HepG2 (cell line): Measurements from ENCODE around the gene HES7. TPM values are rescaled to one million over a fixed set of nuclear protein-coding genes. Genes with fewer than 3 reads are reported as not detected.

Source experiments
- ATAD3A ChIP-seq: sonication (generic); formaldehyde crosslinking; IDR thresholded peaks from 2 replicates; pipeline ENCODE4 v1.4.0; 2020; ENCODE audit warnings: missing genetic modification reagents
- CEBPB ChIP-seq: IDR thresholded peaks from 2 replicates; pipeline ENCODE4 v1.6.1; 2011; ENCODE audit warnings: low read depth, low read length, improper control_type of control experiment, borderline replicate concordance
- CREM ChIP-seq, 2 experiments: sonication (generic) in 1 of 2; formaldehyde crosslinking in 1 of 2; IDR thresholded peaks; 2 replicates each; pipeline versions ENCODE4 v1.4.0 to v1.6.1; 2016 to 2020; ENCODE audit warnings: antibody characterized with exemption in 1 of 2, mild to moderate bottlenecking in 1 of 2, missing genetic modification reagents in 1 of 2
- HDAC1 ChIP-seq: sonication (generic); formaldehyde crosslinking; IDR thresholded peaks from 2 replicates; pipeline ENCODE4 v1.5.1; 2020; ENCODE audit warnings: mild to moderate bottlenecking, missing genetic modification reagents
- SALL1 ChIP-seq: sonication (generic); formaldehyde crosslinking; IDR thresholded peaks from 2 replicates; pipeline ENCODE4 v1.8.0; 2022; ENCODE audit warnings: mild to moderate bottlenecking, missing genetic modification reagents
- SAP130 ChIP-seq: IDR thresholded peaks from 2 replicates; pipeline ENCODE4 v1.6.1; 2016; ENCODE audit warnings: low read depth
- TAF1 ChIP-seq: sonication (generic); formaldehyde crosslinking; IDR thresholded peaks from 2 replicates; pipeline ENCODE4 v1.4.0; 2020; ENCODE audit warnings: missing genetic modification reagents
- TEAD3 ChIP-seq: optimal IDR thresholded peaks from 2 replicates; pipeline ENCODE3; 2016; ENCODE audit warnings: borderline replicate concordance
- ZNF350 ChIP-seq: sonication (generic); formaldehyde crosslinking; IDR thresholded peaks from 2 replicates; pipeline ENCODE4 v1.4.0; 2020; ENCODE audit warnings: mild to moderate bottlenecking, low read depth, missing genetic modification reagents, borderline replicate concordance
- ZNF441 ChIP-seq: sonication (generic); formaldehyde crosslinking; IDR thresholded peaks from 2 replicates; pipeline ENCODE4 v1.7.0; 2021; ENCODE audit warnings: missing genetic modification reagents, borderline replicate concordance
- ZNF556 ChIP-seq: sonication (generic); formaldehyde crosslinking; IDR thresholded peaks from 2 replicates; pipeline ENCODE4 v1.4.0; 2020; ENCODE audit warnings: mild to moderate bottlenecking, missing genetic modification reagents, borderline replicate concordance
- ZNF780A ChIP-seq: sonication (generic); formaldehyde crosslinking; IDR thresholded peaks from 2 replicates; pipeline ENCODE4 v1.8.0; 2022; ENCODE audit warnings: mild to moderate bottlenecking, missing genetic modification reagents, moderate library complexity
- polyA plus RNA-seq, 8 experiments: library from polyadenylated mRNA; depleted of rRNA in 3 of 8; stranded (reverse) in 7 of 8; unstranded in 1 of 8; fragments of >200 nt; fragmentation: Illumina TruSeq in 4 of 8; extraction: Trizol in 4 of 8; gene quantifications; 2 replicates each; pipeline versions ENCODE4 v1.2.1 to v1.2.3, GENCODE V29; 2011 to 2016; ENCODE audit warnings: low read depth in 4 of 8, missing spikeins in 1 of 8, mixed read lengths in 1 of 8; ENCODE audit not compliant: insufficient read depth in 1 of 8
- total RNA-seq, 5 experiments: library from RNA; depleted of rRNA; stranded (reverse); fragments of >200 nt; fragmentation: Illumina TruSeq; extraction: Trizol; gene quantifications; 2 replicates each; pipeline ENCODE4 v1.2.3, GENCODE V29; 2016; ENCODE audit warnings: low read depth in 1 of 5
- TF ChIP-seq, protein P1 (sequence below): IDR thresholded peaks from 2 replicates; pipeline ENCODE4 v1.6.1; 2016; ENCODE audit warnings: mild to moderate bottlenecking
- TF ChIP-seq, protein P2 (sequence below): IDR thresholded peaks from 2 replicates; pipeline ENCODE4 v1.6.1; 2016; ENCODE audit warnings: missing genetic modification reagents, missing compliant biosample characterization
- TF ChIP-seq, protein P3 (sequence below): IDR thresholded peaks from 2 replicates; pipeline ENCODE4 v1.6.1; 2016; ENCODE audit warnings: missing compliant biosample characterization, missing genetic modification reagents, borderline replicate concordance
- TF ChIP-seq, protein P4 (sequence below): sonication (generic); formaldehyde crosslinking; conservative IDR thresholded peaks from 2 replicates; pipeline ENCODE4 v1.4.0; 2020; ENCODE audit warnings: missing genetic modification reagents
- TF ChIP-seq, protein P5 (sequence below): sonication (generic); formaldehyde crosslinking; IDR thresholded peaks from 2 replicates; pipeline ENCODE4 v1.5.0; 2020; ENCODE audit warnings: mild to moderate bottlenecking, missing genetic modification reagents, borderline replicate concordance

The HES7 gene
- total and polyA plus RNA-seq, 2 of the 13 experiments (the other 11 are each of a cell fraction or from before 2014, with no cell fraction given): not detected

DNA sequence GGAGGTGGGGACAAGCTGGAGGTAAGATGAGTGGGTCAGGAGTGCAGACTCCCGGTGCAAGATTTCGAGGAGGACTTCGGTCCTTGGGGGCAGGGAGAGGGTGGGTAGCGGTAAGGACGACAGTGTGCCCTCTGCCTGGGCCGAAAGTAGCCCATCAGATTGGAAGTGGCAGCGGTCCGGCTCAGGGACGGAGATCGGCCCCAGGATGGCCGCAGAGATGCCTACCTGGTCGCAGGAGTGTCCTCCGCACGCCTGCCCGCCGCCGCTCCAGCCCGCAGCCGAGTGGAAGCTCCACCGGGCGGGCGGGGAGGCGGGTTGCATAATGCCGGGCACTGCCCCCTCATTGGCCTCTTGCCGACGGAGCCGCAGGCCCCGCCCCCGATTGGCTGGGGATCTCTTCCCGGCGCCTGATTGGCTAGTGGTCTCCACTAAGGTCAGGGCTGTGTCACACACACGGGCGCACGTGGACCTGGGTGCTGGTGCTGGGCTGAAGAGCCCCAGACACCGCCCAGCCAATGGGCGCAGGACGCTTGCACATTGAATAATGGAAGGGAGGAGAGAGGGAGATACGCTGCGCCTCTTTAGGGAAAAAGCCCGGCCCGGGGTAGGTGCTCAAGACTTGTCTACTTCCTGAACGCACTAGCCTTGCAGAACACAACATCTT lies 28.3 kb upstream of the HES7 start, which contains the start of gene PER1 (continued):
- TF ChIP-seq, protein P1, sequence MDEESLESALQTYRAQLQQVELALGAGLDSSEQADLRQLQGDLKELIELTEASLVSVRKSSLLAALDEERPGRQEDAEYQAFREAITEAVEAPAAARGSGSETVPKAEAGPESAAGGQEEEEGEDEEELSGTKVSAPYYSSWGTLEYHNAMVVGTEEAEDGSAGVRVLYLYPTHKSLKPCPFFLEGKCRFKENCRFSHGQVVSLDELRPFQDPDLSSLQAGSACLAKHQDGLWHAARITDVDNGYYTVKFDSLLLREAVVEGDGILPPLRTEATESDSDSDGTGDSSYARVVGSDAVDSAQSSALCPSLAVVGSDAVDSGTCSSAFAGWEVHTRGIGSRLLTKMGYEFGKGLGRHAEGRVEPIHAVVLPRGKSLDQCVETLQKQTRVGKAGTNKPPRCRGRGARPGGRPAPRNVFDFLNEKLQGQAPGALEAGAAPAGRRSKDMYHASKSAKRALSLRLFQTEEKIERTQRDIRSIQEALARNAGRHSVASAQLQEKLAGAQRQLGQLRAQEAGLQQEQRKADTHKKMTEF (CRISPR knock-in tag): peak; percentile 69; the same call in 1 of the 2 replicates
- TF ChIP-seq ZNF350 (CRISPR knock-in tag) (no peak), ZNF780A (CRISPR knock-in tag) (no peak), TEAD3 (CRISPR knock-in tag) (no peak), SALL1 (CRISPR knock-in tag) (peak; percentile 70), SAP130 (peak; percentile 78), ATAD3A (CRISPR knock-in tag) (no peak), TAF1 (CRISPR knock-in tag) (peak; percentile 74), ZNF441 (0 out of 2 replicates have a peak, but pooled peaks have one; percentile 38), CEBPB (peak; percentile 87), ZNF556 (0 out of 2 replicates have a peak, but pooled peaks have one; percentile 46), HDAC1 (CRISPR knock-in tag) (peak; percentile 59; the same call in 1 of the 2 replicates), CREM (IDR thresholded peaks at IDR 0.05) (peak; percentile 29; the same call in 1 of the 2 replicates), CREM (CRISPR knock-in tag; IDR thresholded peaks at IDR 0.05) (no peak)
- TF ChIP-seq, protein P2, sequence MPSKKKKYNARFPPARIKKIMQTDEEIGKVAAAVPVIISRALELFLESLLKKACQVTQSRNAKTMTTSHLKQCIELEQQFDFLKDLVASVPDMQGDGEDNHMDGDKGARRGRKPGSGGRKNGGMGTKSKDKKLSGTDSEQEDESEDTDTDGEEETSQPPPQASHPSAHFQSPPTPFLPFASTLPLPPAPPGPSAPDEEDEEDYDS (CRISPR knock-in tag): peak; percentile 57; the same call in 1 of the 2 replicates
- TF ChIP-seq, protein P3, sequence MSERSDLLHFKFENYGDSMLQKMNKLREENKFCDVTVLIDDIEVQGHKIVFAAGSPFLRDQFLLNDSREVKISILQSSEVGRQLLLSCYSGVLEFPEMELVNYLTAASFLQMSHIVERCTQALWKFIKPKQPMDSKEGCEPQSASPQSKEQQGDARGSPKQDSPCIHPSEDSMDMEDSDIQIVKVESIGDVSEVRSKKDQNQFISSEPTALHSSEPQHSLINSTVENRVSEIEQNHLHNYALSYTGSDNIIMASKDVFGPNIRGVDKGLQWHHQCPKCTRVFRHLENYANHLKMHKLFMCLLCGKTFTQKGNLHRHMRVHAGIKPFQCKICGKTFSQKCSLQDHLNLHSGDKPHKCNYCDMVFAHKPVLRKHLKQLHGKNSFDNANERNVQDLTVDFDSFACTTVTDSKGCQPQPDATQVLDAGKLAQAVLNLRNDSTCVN (CRISPR knock-in tag): no peak; the same call in 1 of the 2 replicates
- TF ChIP-seq, protein P4, sequence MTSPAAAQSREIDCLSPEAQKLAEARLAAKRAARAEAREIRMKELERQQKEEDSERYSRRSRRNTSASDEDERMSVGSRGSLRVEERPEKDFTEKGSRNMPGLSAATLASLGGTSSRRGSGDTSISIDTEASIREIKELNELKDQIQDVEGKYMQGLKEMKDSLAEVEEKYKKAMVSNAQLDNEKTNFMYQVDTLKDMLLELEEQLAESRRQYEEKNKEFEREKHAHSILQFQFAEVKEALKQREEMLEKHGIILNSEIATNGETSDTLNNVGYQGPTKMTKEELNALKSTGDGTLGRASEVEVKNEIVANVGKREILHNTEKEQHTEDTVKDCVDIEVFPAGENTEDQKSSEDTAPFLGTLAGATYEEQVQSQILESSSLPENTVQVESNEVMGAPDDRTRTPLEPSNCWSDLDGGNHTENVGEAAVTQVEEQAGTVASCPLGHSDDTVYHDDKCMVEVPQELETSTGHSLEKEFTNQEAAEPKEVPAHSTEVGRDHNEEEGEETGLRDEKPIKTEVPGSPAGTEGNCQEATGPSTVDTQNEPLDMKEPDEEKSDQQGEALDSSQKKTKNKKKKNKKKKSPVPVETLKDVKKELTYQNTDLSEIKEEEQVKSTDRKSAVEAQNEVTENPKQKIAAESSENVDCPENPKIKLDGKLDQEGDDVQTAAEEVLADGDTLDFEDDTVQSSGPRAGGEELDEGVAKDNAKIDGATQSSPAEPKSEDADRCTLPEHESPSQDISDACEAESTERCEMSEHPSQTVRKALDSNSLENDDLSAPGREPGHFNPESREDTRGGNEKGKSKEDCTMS (CRISPR knock-in tag): no peak
- TF ChIP-seq, protein P5, sequence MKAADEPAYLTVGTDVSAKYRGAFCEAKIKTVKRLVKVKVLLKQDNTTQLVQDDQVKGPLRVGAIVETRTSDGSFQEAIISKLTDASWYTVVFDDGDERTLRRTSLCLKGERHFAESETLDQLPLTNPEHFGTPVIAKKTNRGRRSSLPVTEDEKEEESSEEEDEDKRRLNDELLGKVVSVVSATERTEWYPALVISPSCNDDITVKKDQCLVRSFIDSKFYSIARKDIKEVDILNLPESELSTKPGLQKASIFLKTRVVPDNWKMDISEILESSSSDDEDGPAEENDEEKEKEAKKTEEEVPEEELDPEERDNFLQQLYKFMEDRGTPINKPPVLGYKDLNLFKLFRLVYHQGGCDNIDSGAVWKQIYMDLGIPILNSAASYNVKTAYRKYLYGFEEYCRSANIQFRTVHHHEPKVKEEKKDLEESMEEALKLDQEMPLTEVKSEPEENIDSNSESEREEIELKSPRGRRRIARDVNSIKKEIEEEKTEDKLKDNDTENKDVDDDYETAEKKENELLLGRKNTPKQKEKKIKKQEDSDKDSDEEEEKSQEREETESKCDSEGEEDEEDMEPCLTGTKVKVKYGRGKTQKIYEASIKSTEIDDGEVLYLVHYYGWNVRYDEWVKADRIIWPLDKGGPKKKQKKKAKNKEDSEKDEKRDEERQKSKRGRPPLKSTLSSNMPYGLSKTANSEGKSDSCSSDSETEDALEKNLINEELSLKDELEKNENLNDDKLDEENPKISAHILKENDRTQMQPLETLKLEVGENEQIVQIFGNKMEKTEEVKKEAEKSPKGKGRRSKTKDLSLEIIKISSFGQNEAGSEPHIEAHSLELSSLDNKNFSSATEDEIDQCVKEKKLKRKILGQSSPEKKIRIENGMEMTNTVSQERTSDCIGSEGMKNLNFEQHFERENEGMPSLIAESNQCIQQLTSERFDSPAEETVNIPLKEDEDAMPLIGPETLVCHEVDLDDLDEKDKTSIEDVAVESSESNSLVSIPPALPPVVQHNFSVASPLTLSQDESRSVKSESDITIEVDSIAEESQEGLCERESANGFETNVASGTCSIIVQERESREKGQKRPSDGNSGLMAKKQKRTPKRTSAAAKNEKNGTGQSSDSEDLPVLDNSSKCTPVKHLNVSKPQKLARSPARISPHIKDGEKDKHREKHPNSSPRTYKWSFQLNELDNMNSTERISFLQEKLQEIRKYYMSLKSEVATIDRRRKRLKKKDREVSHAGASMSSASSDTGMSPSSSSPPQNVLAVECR (CRISPR knock-in tag): peak; percentile 79; the same call in 1 of the 2 replicates
